GM12878 (cell line): ENCODE results near the gene SLIT1. TPM values are rescaled to one million over a fixed set of nuclear protein-coding genes. Genes with fewer than 3 reads are reported as not detected.

Experiments used
- ATF3 ChIP-seq: IDR thresholded peaks from 2 replicates; pipeline ENCODE4 v1.6.1; 2011; ENCODE audit warnings: low read depth, mild to moderate bottlenecking, low read length, moderate library complexity, borderline replicate concordance; ENCODE audit errors: extremely low read depth
- BHLHE40 ChIP-seq, 2 experiments: fragments of 450-650 bp in 1 of 2; IDR thresholded peaks; 2 replicates each; pipeline ENCODE4 v1.6.1; 2011 to 2017; ENCODE audit warnings: low read depth in 2 of 2, borderline replicate concordance in 1 of 2, improper control_type of control experiment in 1 of 2, low read length in 1 of 2, mild to moderate bottlenecking in 1 of 2
- CTCF ChIP-seq, 3 experiments: IDR thresholded peaks in 2 of 3; conservative IDR thresholded peaks in 1 of 3; 2 replicates each; pipeline ENCODE4 v1.5.1; 2011; ENCODE audit warnings: low read depth in 3 of 3, low read length in 3 of 3, mild to moderate bottlenecking in 3 of 3, control low read depth in 2 of 3, moderate library complexity in 2 of 3, inconsistent platforms in 1 of 3, mixed read lengths in 1 of 3; ENCODE audit not compliant: control insufficient read depth in 2 of 3, insufficient read depth in 1 of 3; ENCODE audit errors: extremely low read depth in 1 of 3
- MXI1 ChIP-seq: fragments of 150-350 bp; IDR thresholded peaks from 2 replicates; pipeline ENCODE4 v1.6.1; 2011; ENCODE audit warnings: low read depth, mild to moderate bottlenecking, inconsistent platforms, low read length, improper control_type of control experiment
- SMC3 ChIP-seq: IDR thresholded peaks from 2 replicates; pipeline ENCODE4 v1.6.1; 2011; ENCODE audit warnings: low read length, improper control_type of control experiment, borderline replicate concordance
- USF1 ChIP-seq: IDR thresholded peaks from 2 replicates; pipeline ENCODE4 v1.6.1; 2011; ENCODE audit warnings: borderline replicate concordance, low read depth, mild to moderate bottlenecking, moderate library complexity, mixed read lengths, low read length; ENCODE audit not compliant: insufficient read depth; ENCODE audit errors: extremely low read length
- YY1 ChIP-seq: IDR thresholded peaks from 2 replicates; pipeline ENCODE4 v1.6.1; 2011; ENCODE audit warnings: low read depth, mild to moderate bottlenecking, low read length
- polyA plus RNA-seq, 11 experiments: library from polyadenylated mRNA; depleted of rRNA in 4 of 11; unstranded in 6 of 11; stranded (reverse) in 5 of 11; fragments of >200 nt; fragmentation: Nextera tagmentation in 4 of 11; fragmentation: Illumina TruSeq in 1 of 11; extraction: Ambion mirVana in 4 of 11; extraction: Trizol in 1 of 11; gene quantifications; 1 replicate in 1 of 11; 2 replicates in 10 of 11; pipeline versions ENCODE4 v1.2.1 to v1.2.3, GENCODE V29; 2011 to 2016; ENCODE audit warnings: inconsistent platforms in 2 of 11, missing spikeins in 2 of 11, low read depth in 1 of 11
- total RNA-seq, 4 experiments: library from RNA; depleted of rRNA in 3 of 4; stranded (reverse); fragments of >200 nt in 3 of 4; fragmentation: Illumina TruSeq in 1 of 4; extraction: Trizol in 1 of 4; gene quantifications; 2 replicates each; pipeline versions ENCODE4 v1.2.1 to v1.2.3, GENCODE V29; 2013 to 2021

Gene SLIT1
- total and polyA plus RNA-seq, 10 of the 15 experiments (the other 5 are each of a cell fraction or from before 2014, with no cell fraction given), result 0.04 to 0.19 (median 0.06) TPM; not detected in 4

- peak; percentile 36 for TF ChIP-seq USF1
- TF ChIP-seq BHLHE40 (IDR thresholded peaks at IDR 0.05; ENCODE audit: borderline replicate concordance in 1 of 2, low read depth in 2 of 2, low read length in 1 of 2), result peak; percentile 86 to 87
- TF ChIP-seq CTCF (IDR thresholded peaks at IDR 0.05 in 2 of 3, conservative IDR thresholded peaks at IDR 0.05 in 1 of 3; ENCODE audit: control insufficient read depth in 2 of 3, extremely low read depth in 1 of 3, insufficient read depth in 1 of 3, low read depth in 3 of 3, low read length in 3 of 3), result peak; percentile 88 to 94 (median 92)
- TF ChIP-seq ATF3, result peak; percentile 43; the same call in 1 of the 2 replicates
- 0 out of 2 replicates have a peak, but pooled peaks have one; percentile 51 for TF ChIP-seq YY1
- peak; percentile 94 for TF ChIP-seq SMC3
- TF ChIP-seq MXI1, result 0 out of 2 replicates have a peak, but pooled peaks have one; percentile 32
Observed at GRCh38 chr10:97210543-97210960, 24.8 kb upstream of the SLIT1 start (continued).
